Stimulated activated CD8-positive, alpha-beta memory T cell treated with anti-CD3 and anti-CD28 coated beads, Interleukin-4, amount 100 ng/mL, for 4 hours (primary cell): Measurements from ENCODE around the gene CCM2.

Source experiments
- DNase-seq, 2 donors: peaks; one replicate each; pipeline ENCODE4 v3.0.0-alpha.2; 2020; ENCODE audit warnings: low read depth in 2 of 2, low spot score in 1 of 2

The CCM2 gene

DNA sequence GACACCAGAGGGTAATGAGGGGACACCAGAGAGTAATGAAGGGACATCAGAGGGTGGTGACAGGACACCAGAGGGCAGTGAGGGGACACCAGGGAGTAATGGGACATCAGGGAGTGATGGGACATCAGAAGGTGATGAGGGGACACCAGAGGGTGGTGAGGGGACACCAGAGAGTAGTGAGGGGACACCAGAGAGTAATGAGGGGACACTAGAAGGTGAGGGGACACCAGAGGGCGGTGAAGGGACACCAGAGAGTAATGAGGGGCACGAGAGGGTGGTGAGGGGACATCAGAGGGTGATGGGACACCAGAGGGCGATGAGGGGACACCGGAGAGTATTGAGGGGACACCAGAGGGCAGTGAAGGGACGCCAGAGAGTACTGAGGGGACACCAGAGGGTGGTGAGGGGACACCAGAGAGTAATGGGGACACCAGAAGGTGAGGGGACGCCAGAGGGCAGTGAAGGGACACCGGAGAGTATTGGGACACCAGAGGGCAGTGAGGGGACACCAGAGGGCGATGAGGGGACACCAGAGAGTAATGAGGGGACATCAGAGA lies 78.2 kb downstream of the CCM2 start:
- no peak for DNase-seq

GRCh38 chr7:45080265-45080957 lies 80.4 kb downstream of the CCM2 start:
- DNase-seq: no peak

DNA sequence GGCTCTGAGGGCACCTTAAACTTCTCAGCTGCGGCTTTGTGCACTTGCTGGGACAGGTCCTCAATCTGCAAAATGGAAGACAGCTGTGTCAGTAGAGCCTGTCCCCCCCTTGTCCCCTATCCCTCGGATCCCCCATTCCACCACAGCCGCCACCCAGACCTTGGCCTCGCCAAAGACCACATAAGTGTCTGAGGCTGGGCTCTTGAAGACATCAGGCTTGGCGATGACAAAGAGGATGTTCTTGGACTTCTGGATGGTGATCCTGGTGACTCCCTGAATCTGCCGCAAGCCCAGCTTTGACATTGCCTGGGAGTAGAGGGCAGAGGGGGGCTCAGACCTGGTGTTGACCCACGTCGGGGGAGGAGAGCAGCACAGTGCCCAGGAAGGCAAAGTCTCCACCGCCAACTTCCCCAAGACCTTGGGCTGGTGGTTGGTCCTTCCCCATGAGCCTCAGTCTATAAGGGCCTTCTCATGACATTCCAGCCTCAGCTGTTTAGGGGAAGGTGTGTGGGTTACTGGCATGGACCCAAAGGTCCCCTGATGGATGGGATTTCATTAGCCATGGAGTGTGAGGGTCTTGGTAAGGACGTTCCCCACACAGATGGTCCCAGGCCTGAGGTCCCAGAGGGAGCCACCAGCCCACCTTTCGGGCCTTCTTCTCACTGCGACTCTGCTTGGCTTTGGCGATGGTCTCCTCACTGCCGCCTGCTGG lies 81.1 kb downstream of the CCM2 start:
- DNase-seq: no peak

DNA sequence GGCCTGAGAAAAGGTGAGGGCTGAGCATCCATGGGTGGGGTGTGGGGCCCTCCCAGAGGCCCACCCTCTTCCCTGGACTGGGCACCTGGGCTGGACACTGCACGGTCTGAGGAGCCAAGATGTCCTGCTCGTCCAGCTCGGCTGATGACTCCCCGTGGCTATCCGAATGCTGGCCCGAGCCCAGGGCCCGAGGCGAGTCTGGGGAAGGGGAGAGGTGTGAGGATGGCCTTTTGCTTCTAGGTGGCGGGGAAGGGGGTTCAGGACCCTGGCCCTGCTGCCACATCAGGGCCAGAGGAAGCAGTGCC lies 81.6 kb downstream of the CCM2 start:
- no peak for DNase-seq

- DNase-seq: no peak
Observed at GRCh38 chr7:45082031-45082830, 82.2 kb downstream of the CCM2 start.

- no peak for DNase-seq
Observed at GRCh38 chr7:45082831-45083331, 82.9 kb downstream of the CCM2 start.

DNA sequence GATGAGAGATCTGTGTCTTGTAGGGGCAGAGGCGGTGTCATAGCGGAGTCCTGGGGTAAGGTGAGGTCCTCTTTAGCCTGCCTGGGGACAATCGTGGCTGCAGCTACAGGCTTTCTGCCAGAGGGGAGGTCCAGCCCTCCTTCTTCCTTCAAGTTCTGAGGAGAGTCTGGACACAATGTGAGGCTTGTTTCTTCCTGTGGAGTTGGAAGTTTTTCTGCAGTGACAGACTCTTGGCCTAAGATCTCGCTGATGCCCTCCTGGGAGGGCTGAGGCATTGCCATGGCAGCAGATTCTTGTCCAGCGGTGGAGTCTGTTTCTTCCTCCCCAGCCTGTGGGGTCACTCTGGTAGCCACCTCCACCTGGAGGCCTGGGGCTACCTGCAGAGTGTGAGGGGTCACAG lies 84.3 kb downstream of the CCM2 start:
- no peak for DNase-seq

- no peak for DNase-seq
Observed at GRCh38 chr7:45084901-45085618, 85.1 kb downstream of the CCM2 start.

DNA sequence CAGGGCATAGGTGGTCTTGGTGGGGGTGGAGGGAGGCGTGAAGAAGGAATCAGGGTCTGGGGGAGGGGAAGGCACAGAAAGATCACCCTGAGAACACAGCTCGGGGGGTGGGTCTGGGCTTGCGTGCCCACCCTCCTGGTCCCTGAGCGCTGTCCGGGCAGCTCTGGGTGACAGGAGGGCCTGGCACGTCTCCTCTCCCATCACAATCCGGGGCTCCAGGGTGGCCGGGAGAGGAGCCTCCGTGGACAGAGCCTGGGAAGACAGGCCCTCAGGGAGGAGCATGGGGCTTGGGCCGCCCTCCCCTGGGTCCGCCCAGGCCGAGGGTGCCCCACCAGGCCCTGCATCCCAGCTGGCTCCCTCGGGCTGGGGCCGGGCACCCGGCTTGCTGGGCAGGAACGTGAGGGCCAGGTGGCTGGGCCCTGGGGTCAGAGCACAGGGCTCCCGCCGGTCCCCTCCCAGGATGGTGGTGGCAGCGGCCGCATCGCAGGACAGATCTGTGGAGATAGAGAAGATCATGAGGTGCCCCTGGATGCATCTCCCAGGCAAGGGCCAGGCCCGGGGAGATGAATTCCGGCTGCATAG lies 85.7 kb downstream of the CCM2 start:
- no peak for DNase-seq

DNA sequence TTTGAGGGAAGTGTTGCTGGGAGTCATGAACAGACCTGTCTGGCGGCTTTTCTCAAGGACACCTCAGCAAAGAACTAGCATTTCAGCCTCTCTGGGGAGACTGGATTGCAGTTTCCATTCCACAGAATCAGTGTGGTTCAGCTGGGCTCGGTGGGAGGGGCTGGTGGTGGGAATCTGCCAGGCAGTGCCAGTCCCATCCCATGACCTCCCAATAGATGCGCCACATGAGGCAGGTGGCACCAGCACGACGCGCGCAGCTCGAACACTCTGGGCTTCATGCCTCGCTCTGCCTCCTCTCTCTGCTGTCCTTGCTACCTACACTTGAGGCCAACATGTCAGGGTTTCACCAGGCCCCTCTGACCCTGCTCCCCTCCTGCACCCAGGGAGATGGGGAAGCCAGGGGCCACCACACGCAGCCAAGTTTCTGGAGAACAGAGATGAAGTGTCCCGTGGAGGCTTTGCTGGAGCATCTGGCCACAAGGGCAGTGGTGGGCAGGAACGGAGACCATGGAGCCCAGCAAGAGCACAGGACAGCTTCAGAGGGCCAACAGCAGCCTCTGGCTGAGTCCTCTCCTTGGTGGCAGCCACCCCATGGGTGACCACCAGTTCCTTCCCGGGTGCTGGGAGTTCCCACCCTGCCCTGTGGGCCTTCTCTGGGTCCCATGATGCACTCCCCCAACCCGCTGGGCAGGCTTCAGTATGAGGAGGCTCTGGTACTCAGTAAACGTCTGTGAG lies 86.5 kb downstream of the CCM2 start:
- no peak for DNase-seq

DNA sequence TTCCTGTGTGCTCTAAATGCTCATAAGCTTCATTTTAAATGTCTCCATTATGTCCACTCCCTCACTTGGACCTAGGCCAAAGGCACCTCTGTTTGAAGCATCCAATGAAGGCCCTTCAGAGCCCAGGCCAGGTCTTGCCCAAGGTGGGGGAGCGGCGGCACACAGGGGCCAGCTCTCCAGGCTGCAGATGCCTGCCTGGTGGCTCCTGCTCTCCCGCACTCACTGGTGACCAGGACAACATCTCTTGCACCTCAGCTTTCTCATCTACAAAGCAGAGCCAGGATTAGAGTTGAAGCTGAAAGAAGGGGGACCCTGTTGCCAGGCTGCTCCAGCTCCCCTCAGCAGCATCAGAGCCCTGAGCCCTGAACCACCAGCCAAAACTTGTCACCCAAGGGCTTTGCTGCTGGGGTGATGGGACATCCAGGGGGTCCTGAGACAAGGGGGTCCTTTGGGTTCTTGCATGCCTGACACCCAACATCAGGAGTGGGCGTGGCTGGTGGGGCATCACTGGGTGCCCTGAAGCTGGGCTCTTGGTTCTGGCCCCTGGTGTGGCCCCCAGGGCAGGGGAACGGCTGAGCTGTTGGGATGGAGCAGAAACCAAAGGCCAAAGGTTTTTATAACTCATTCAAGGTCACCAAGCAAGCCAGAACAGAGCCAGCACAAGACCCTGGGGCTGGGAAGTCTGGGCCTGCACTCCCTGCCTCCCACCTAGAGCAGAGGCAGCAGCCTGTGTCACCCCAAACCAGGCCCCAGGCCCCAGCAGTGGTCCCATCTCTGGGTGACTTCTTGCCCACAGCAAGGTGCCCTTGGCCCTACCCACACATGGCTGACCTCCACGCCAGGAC lies 87.5 kb downstream of the CCM2 start:
- DNase-seq: no peak

DNA sequence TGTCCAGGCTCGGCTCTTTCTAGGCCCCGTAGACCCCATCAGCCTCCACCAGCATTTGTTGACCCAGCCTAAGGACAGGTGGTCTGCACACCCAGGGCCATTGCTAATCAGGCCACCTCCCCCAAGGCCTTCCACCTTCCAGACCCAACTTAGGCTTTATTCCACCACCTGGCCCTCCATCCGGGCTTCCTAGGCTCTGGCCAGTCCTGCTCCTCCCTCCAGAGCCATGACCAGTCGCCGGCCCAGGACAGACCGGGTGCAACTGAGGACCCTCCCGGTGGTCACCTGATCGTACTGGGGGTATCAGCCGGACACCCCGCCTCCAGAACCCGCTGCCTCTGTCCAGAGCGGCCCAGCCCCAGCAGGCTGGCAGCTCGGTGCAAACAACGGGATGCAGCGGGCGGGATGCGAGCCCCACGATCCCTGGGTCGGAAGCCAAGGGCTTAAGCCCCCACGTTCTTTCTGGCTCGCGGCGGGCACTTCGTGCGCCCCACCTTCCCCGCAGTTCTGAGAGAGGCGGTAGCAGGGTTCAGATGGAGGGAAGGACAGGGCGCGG lies 88.2 kb downstream of the CCM2 start:
- no peak for DNase-seq

GRCh38 chr7:45088821-45089340 lies 88.9 kb downstream of the CCM2 start, which contains the start of gene NACAD:
Gene NACAD (minus strand): TSS chr7:45088969. CDS start chr7:45088894, 75 bp downstream.
- DNase-seq: peak in 1 of 2 donors; percentile 20

DNA sequence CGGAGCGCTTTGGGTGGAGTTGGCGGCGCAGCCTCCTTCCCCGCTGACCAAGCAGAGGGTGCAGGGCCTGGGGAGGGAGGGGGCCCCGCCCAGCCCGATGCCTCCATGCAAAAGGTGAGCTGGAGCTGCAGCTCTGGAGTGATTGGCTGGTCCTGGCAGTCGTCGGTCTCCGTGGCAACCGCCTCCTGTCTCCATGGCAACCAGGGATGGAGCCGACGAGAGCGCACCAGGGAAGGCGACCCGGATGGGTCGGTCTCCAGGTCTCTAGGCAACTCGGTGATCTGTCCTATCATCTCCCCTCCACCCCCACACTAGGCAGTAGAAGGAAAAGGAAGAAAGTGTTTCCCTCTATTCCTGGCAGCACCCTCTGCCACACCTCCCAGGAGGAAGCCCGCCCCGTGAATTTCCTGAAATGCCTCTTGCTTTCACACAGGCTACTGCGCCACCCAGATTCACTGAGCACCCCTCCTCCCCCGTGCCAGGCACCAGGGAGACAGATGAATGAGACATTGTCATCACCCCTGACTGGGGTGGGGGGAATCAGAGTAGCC lies 89.4 kb downstream of the CCM2 start:
- peak; percentile 21 to 31 for DNase-seq

DNA sequence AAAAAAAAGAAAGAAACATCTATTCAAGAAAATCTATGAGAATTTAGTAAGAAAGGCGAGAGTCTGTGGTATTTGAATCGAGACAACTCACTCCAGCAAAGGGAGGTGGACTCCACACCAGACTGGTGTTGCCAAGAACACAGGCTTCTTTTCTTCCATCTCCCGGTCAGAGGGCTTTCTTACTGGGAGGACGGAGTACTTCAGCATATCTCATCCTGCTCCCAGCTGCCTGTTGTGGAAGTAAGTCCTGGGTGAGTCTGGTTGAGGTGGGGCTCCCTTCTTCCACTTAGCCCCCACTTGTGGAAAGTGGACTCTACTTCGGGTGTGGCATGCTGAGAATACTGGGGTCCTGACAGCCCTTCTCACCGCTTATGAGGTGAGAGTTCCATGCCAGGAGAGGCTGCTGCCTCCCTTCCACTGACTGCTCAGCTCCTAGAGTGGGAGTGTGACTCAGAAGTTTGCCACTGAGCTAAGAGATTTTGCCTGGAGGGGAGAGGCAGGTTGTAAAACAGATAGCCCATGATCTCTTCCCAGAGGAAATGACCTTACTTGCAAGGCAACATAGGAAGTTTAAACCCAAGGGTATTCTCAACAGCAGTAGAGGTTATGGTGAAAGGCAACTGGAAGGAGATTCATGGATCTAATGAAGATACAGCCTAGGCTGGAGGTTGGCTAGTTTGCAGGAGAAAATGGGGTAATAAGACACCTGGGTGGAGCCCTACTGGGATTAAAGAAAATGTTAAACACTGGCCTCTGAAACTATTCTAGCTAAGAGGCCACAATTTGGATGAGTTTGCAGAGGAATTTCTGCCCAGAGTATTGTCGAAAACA lies 92.3 kb downstream of the CCM2 start:
- no peak for DNase-seq

- DNase-seq: no peak
Observed at GRCh38 chr7:45092931-45093235, 92.9 kb downstream of the CCM2 start.
